DMS153 treated with DMSO at 0.1 percent for 48 hours (cell line): Measurements from ENCODE around the gene USP2.
"Not testable (repeated sequence)": the region's sequence is repeated elsewhere in the genome, so short reads cannot be mapped to it uniquely, and the experiment has no call there.

Experiments used
- DNase-seq: peaks from one replicate; lab custom pipeline; 2025; ENCODE audit not compliant: unreplicated experiment; lab: John Stamatoyannopoulos, UW

USP2 gene

GRCh38 chr11:119414321-119414720 is 32.8 kb upstream of the USP2 start:
- DNase-seq, result no peak

DNA sequence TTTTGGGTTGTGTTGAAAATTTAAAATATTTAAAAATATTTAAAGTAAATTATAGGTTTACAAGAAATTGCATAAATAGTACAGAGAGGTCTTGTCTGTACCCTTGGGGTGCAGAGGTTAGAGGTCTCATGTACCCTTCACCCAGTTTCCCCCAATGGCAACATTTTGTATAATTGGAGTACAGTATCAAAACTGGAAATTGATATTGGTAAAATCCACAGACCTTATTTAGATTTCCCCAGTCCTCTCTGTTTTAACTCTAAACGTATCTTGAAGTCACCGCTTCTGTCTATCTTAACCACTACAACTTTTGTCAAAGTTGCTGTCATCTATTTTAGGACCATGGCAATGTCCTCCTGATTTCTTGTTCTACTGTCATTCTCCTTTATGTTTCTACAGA is 30.6 kb upstream of the USP2 start:
- no peak for DNase-seq

- no peak for DNase-seq
Measured at GRCh38 chr11:119410501-119410900, 29.0 kb upstream of the USP2 start.

- DNase-seq, result no peak
Measured at GRCh38 chr11:119409731-119410130, 28.2 kb upstream of the USP2 start.

GRCh38 chr11:119406005-119406404 is 24.5 kb upstream of the USP2 start:
- DNase-seq, result no peak

- DNase-seq, result not testable (repeated sequence)
Measured at GRCh38 chr11:119405448-119405847, 24.0 kb upstream of the USP2 start.

DNA sequence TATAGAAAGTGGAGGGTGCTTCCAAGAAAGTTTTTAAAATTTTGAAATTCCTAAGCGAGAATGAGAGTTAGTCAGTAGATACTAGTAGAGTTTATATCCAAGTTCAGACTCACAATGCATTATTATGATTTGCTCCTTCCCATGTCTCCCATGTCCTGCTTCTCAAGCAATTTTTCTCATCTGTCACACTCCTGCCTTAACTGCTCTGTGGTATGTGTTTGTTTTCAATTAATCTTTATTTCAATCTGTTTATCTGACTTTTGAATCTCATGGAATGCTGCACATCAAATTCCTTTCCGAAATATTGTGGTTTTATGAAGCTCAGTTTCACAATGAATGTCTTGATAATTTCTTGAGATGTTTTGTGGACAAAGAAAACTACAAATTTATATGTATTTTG is 23.4 kb upstream of the USP2 start:
- no peak for DNase-seq

DNA sequence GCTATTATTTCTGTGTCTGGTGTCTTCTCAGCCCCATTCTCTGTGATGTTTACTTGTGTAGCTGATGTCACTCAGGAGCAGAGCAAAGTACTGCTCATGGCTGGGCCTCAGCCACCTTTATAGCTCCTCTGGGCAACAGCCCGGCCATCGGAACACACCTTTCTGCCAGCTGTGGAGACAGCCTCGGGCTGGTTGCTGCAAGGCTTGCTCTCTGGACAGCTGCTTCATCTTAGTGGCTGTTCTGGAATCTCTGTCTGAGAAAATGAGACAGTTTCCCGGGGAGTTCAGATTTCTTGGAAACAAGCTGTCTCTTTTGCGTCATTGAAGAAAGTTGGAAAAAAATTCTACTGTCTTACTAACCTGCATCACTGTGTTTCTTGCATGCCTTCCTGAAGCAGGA is 21.5 kb upstream of the USP2 start:
- no peak for DNase-seq

GRCh38 chr11:119402470-119402869 is 21.0 kb upstream of the USP2 start:
- DNase-seq, result no peak

DNA sequence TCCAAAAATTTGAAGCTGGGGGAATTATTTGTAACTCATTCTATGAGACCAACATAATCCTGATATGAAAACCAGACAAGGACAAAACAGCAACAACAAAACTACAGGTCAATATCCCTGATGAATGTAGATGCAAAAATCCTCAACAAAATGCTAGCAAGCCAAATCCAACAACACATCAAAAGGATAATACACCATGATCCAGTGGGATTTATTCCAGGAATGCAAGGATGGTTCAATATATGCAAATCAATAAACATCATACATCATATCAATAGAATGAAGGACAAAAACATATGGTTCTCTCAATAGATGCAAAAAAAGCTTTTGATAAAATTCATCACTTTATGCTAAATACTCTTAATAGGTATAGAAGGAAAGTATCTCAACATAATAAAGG is 19.4 kb upstream of the USP2 start:
- no peak for DNase-seq

DNA sequence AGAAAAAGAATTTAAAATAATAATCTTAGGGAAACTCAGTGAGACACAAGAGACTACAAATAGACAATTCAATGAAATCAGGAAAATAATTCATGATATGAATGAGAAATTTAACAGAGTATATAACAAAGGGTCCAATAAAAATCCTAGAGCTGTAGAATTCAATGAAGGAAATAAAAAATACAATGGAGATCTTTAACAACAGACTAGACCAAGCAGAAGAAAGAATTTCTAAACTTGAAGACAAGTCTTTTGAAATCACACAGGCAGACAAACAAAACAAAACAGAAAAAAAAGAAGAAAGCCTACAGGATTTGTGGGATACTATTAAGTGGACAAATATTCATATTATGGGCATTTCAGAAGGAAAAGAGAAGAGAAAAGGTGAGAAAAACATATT is 16.2 kb upstream of the USP2 start:
- DNase-seq, result no peak

DNA sequence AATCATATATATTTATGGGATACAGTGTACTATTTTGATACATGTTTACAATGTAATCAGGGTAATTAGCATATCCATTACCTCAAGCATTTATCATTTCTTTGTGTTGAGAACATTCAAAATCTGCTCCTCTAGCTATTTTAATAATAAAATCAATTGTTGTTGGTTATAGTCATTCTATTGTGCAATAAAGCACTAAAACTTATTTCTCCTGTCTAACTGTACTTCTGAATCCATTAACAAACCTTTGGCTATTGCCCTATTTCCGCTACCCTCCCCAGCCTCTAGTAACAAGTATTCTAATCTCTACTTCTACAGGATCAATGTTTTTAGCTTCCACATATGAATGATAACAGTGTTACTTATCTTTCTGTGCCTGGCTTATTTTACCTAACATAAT is 15.3 kb upstream of the USP2 start:
- no peak for DNase-seq

DNA sequence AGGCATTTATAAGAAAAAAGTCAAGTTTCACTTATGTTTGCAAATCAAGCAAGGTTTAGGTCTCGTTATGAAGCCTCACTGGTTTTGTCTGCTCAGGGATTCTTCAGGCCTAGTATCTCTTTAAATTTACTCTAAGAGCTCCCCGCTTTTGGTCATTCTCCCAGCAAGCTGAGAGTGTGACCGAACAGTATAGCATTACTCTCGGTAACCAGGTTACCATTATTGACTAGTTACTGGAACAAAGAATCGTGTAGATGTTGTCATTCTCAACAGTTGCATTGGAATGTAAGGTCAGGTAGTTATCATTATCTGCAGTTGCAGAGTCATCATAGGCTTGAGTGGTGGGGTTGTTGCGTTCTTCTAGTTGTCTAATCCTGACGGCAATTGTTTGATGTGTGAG is 9.8 kb upstream of the USP2 start:
- DNase-seq, result no peak

DNA sequence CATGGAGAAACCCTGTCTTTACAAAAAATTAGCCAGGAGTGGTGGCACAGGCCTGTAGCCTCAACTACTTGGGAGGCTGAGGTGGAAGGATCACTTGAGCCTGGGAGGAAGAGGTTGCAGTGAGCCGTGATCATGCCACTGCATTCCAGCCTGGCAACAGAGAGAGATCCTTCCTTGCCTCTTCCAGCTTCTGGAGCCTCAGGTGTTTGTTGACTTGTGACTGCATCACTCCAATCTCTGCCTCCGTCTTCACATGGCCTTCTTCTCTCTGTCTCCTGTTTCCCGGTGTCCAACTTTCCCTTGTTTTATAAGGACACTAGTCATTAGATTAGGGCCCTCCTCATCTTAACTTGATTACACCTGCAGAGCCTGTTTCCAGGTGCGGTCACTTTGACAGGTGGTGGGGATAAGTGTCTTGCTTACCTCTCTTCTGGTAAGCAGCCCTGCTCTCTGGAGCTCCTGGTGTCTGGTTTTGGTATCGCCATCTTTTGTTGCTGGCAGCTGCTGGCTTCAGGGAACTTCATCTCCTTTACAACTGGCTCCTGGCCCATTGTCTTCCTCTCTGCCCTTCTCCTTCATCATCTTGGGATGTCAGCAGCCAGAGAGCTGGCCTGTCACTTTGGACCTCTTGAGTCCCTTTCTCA is 8.2 kb upstream of the USP2 start:
- DNase-seq, result no peak

DNA sequence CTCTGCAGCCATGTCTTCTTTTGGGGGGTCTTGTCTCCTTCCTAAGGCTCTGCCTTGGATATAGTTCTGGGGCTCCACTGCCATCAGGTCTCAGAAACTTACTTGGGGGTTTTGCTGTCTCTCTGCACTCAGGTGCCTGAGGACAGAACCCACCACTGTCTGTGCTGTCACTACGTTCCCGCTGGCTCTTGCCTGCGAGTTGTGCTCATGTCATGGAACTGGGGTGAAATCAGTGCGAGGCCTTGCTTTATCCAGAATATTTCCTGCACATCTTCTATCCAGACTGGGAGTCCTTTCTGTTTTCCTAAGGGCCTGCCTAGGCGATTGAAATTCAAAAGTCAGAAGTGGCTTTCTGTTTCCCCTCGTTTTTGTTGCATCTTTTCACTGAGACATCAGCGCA is 6.6 kb upstream of the USP2 start:
- DNase-seq, result no peak

GRCh38 chr11:119384332-119384731 is 2.8 kb upstream of the USP2 start:
- no peak for DNase-seq

DNA sequence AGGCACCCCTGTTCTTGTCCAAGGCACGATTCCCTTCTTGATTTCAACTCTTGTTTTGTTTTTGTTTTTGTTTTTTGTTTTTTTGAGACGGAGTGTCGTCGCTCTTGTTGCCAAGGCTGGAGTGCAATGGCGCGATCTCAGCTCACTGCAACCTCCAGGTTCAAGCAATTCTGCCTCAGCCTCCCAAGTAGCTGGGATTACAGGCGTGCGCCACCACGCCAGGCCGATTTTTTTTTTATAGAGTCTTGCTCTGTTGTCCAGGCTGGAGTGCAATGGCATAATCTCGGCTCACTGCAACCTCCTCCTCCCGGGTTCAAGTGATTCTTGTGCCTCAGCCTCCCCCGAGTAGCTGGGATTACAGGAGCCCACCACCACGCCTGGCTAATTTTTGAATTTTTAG is 1.0 kb upstream of the USP2 start:
- DNase-seq, result not testable (repeated sequence)

DNA sequence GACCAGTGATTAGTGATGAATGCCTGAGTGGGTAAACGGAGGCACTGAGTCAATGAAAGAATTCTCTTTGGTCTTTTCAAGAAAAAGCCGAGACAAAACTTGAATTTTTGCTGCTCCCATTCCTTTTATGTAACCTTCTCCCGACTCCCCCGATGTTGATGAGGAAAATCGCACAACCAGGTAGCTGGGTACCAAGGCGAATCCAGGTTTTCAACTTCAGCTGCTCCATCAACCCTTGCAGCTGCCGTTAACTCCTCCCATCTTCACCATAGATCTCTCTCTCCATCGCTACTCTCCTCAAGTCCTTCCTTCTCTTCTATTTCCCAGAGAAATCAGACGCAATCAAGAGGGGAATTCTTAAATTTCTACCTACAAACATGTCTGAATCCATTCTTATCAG is 611 bp upstream of the USP2 start:
- DNase-seq, result no peak

- DNase-seq, result no peak
Measured at GRCh38 chr11:119380827-119381180, 686 bp downstream of the USP2 start.

DNA sequence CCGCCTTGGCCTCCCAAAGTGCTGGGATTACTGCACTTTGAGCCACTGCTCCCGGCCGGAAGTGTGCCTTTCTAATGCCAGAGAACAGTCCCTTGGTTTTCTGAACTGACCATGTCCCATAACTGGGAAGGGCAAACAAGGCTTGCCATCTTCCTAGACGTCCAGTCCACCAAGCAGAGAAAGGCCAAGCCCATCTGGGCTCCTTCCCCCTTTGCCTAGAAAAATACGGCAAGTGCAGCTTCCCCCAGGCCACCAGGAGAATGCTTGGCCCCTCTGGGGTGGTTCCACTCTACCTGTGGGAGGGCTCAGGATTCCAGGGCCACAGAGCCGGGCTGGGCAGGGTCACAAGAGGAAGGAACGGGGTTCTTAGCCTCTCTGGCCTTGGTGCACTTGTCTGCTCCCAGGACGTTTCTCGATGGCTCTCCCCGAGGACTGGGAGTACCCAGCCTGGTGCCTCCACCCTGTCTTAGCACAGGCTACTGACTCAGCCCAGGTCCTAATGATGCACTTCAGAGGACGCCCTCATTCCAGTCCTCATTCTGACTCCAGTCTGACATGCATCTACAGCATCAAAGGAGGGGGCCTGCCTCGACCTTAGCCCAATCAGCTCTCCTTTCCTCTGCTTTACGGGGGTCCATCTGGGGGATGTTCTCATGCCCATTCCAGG is 1.2 kb downstream of the USP2 start:
- DNase-seq, result no peak

- no peak for DNase-seq
Measured at GRCh38 chr11:119378851-119379465, 2.5 kb downstream of the USP2 start.

DNA sequence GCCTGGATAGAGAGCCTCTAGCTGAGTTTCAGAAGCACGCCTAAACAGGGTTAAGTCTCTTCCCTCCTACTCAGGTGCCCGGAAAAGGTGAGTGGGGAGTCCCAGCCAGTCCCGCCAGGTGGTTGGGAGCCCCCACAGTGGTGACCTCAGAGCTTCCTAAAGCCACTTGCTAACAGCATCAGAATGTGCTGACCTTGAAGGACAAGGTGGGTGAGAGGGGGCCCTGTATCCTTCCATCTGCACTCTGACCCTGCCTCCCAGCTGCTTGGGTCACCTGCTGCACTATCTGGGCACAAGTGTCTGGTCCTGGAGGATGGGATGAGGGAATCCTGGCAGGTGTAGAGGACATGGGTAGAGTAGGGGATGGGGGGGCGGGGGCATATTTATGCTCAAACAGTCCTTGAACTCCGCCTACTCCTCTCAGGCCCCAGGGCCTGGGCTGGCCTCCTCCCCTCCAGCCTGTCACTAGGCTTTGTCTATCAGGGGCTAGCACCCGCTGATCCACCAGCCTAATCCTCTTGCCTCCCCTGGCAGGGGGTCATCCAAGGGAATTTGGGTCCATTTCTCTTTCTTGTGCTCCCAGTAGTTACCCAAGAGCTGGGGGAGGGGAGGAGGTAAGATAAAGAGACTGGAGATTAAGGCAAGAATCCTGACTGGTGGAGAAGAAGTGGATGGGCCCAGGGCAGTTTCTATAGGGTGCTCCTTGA is 3.4 kb downstream of the USP2 start:
- DNase-seq, result no peak
